ENCODE data around the gene TMEM161B. TPM values are rescaled to one million over a fixed set of nuclear protein-coding genes. Genes with fewer than 3 reads are reported as not detected.

Gene TMEM161B
- total RNA-seq, 1 donor, result 24.8 TPM

GRCh38 chr5:88172847-88173758 lies 95.5 kb downstream of the TMEM161B start:
- H3K4me1 ChIP-seq (ENCODE audit: insufficient read depth, low read length), result no peaks in the 10 kb centered on the region
- H3K27me3 ChIP-seq (ENCODE audit: insufficient read depth, low read length), result no peaks in the 10 kb centered on the region
- H3K4me3 ChIP-seq (ENCODE audit: low read length), result no peak overlapping the region
- no peaks in the 10 kb centered on the region for H3K9me3 ChIP-seq (ENCODE audit: low read depth, low read length)

GRCh38 chr5:88159591-88159990 lies 109.1 kb downstream of the TMEM161B start:
- peaks cover 13% of the 10 kb centered on the region for H3K27me3 ChIP-seq (ENCODE audit: insufficient read depth, low read length)
- H3K9me3 ChIP-seq (ENCODE audit: low read depth, low read length), result no peaks in the 10 kb centered on the region
- H3K4me1 ChIP-seq (ENCODE audit: insufficient read depth, low read length), result no peaks in the 10 kb centered on the region
- no peak overlapping the region for H3K4me3 ChIP-seq (ENCODE audit: low read length)

GRCh38 chr5:88158056-88158455 lies 110.6 kb downstream of the TMEM161B start:
- Histone ChIP-seq H3K9me3 (ENCODE audit: low read depth, low read length) (no peaks in the 10 kb centered on the region), H3K27me3 (ENCODE audit: insufficient read depth, low read length) (peaks cover 19% of the 10 kb centered on the region), H3K4me3 (ENCODE audit: low read length) (no peak overlapping the region), H3K4me1 (ENCODE audit: insufficient read depth, low read length) (no peaks in the 10 kb centered on the region)

- Histone ChIP-seq H3K9me3 (ENCODE audit: low read depth, low read length) (peaks cover 12% of the 10 kb centered on the region), H3K4me3 (ENCODE audit: low read length) (no peak overlapping the region), H3K4me1 (ENCODE audit: insufficient read depth, low read length) (no peaks in the 10 kb centered on the region), H3K27me3 (ENCODE audit: insufficient read depth, low read length) (peaks cover 32% of the 10 kb centered on the region)
These were observed 113.8 kb downstream of the TMEM161B start for GRCh38 chr5:88154891-88155290.

GRCh38 chr5:88150747-88151146 lies 117.9 kb downstream of the TMEM161B start:
- Histone ChIP-seq H3K4me1 (ENCODE audit: insufficient read depth, low read length) (peaks cover 2% of the 10 kb centered on the region), H3K4me3 (ENCODE audit: low read length) (no peak overlapping the region), H3K9me3 (ENCODE audit: low read depth, low read length) (peaks cover 12% of the 10 kb centered on the region), H3K27me3 (ENCODE audit: insufficient read depth, low read length) (peaks cover 55% of the 10 kb centered on the region)

- Histone ChIP-seq H3K4me3 (ENCODE audit: low read length) (no peak overlapping the region), H3K27me3 (ENCODE audit: insufficient read depth, low read length) (peaks cover 78% of the 10 kb centered on the region), H3K9me3 (ENCODE audit: low read depth, low read length) (peaks cover 4% of the 10 kb centered on the region), H3K4me1 (ENCODE audit: insufficient read depth, low read length) (peaks cover 31% of the 10 kb centered on the region)
These were observed 122.8 kb downstream of the TMEM161B start for GRCh38 chr5:88145611-88146467.

- Histone ChIP-seq H3K9me3 (ENCODE audit: low read depth, low read length) (no peaks in the 10 kb centered on the region), H3K4me3 (ENCODE audit: low read length) (no peak overlapping the region), H3K4me1 (ENCODE audit: insufficient read depth, low read length) (peaks cover 34% of the 10 kb centered on the region), H3K27me3 (ENCODE audit: insufficient read depth, low read length) (peaks cover 83% of the 10 kb centered on the region)
These were observed 123.4 kb downstream of the TMEM161B start for GRCh38 chr5:88145221-88145610.
